Stimulated activated naive CD8-positive, alpha-beta T cell treated with anti-CD3 and anti-CD28 coated beads, Interleukin-15, amount 100 ng/mL, for 72 hours (primary cell): ENCODE measurements around the gene CSRNP2.
"Not testable (repeated sequence)": the region's sequence is repeated elsewhere in the genome, so short reads cannot be mapped to it uniquely, and the experiment has no call there.

Source experiments
- ATAC-seq: fragments of 150-1000 bp; cut with Tn5 transposase; 2 replicates; pipeline ENCODE4 v1.10.0; 2021; ENCODE audit warnings: mild to moderate bottlenecking, moderate library complexity
- DNase-seq, 2 donors: peaks; one replicate each; pipeline ENCODE4 v3.0.0; 2021 to 2022
- H3K27ac Mint-ChIP-seq, 2 donors: one replicate each; pipeline ENCODE4 v1.8.0; 2022; ENCODE audit warnings: mild to moderate bottlenecking in 2 of 2, mixed read lengths in 2 of 2, moderate library complexity in 2 of 2
- H3K27me3 Mint-ChIP-seq: one replicate; pipeline ENCODE4 v1.8.0; 2022; ENCODE audit warnings: mixed read lengths
- H3K4me1 Mint-ChIP-seq: one replicate; pipeline ENCODE4 v1.8.0; 2022; ENCODE audit warnings: mild to moderate bottlenecking, mixed read lengths
- H3K4me3 Mint-ChIP-seq, 2 donors: one replicate each; pipeline ENCODE4 v1.8.0; 2022; ENCODE audit warnings: mild to moderate bottlenecking in 2 of 2, mixed read lengths in 2 of 2, moderate library complexity in 1 of 2
- H3K9me3 Mint-ChIP-seq, 2 donors: one replicate each; pipeline ENCODE4 v1.8.0; 2022; ENCODE audit warnings: mixed read lengths in 2 of 2

CSRNP2 gene

GRCh38 chr12:51086933-51087332 lies 3.5 kb upstream of the CSRNP2 start:
- no peak for DNase-seq
- Mint-ChIP-seq H3K27me3 (no peaks in the 10 kb centered on the region), H3K9me3 (no peaks in the 10 kb centered on the region)

DNA sequence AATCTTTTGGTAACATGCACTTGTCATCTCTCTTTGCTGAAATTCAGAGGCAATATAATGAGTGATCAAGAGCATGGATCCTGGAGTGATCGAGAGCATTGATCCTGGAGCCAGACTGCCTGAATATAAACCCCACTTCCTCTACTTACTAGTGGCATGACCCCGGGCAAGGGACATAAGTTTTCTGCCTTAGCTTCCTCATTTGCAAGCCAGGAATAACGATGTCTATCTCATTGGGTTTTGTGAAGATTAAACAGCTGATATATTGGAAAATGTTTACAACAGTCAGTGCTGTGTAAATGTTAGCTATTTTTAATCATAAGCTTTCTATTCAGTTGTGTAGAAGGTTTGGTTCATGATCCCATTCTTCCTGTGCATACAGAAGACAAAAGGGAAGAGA lies 2.4 kb upstream of the CSRNP2 start:
- no peak overlapping the region for H3K4me3 Mint-ChIP-seq
- no peak overlapping the region for H3K27ac Mint-ChIP-seq
- peaks cover 36% of the 10 kb centered on the region for H3K4me1 Mint-ChIP-seq
- ATAC-seq (no peak), DNase-seq (no peak)
- H3K27me3 Mint-ChIP-seq, result no peaks in the 10 kb centered on the region
- H3K9me3 Mint-ChIP-seq, result no peaks in the 10 kb centered on the region

More at GRCh38 chr12:51086933-51087332, 3.5 kb upstream of the CSRNP2 start:
- no peak for ATAC-seq
- no peak overlapping the region for H3K4me3 Mint-ChIP-seq
- H3K27ac Mint-ChIP-seq, result no peak overlapping the region
- peaks cover 30% of the 10 kb centered on the region for H3K4me1 Mint-ChIP-seq

DNA sequence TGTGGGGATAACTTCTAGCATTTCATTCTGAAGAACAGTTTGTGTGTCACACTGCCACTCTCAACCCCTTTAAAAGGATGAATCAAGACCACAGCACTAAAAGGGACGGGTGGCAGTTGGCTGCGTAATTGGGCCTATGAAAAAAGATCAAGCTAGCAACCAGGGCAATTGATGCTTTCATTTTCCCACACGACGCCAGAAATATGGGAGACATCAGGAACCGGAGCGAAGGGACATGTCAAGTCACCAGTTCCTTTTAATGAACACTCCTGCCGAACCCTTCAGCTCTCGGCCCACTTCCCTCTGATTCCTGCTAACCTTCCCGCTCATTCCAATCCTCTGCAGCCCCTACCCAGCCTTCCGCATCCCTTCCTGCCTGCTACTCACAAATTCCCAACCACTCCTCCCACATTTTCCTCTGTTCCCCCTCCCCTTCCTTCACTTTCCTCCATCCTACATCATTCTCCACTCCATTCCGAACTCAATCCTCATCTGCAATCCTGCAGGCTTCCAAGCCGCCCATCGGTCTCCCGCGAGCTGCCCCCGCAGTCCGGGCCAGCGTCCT lies 753 bp downstream of the CSRNP2 start:
- ATAC-seq, result no peak
- H3K4me1 Mint-ChIP-seq, result peaks cover 35% of the 10 kb centered on the region
- no peaks in the 10 kb centered on the region for H3K27me3 Mint-ChIP-seq
- H3K4me3 Mint-ChIP-seq, result peak overlapping the region; percentile 93 to 95
- H3K27ac Mint-ChIP-seq, result peak overlapping the region; percentile 95 to 98
- peak; percentile 13 to 23 for DNase-seq
- H3K9me3 Mint-ChIP-seq, result no peaks in the 10 kb centered on the region

DNA sequence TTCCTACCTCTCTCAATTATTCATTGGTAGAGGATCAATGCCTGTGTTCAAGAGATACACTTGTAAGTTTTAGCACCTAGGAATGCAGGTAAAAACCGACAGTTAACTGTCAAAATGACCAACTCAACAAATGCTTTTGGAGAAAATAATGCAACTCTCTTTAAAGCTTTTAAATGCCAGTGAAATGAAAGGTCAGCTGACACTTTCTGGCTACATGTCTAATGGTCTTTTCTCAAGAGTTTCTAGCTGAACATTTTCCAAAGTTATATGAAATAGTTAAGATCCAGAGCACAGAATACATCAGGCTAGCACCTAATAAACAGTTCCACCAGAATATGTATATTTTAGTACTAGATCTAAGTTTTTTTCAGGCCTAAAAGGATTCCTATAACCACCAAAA lies 2.0 kb downstream of the CSRNP2 start:
- Mint-ChIP-seq H3K4me1 (peaks cover 32% of the 10 kb centered on the region), H3K27ac (no peak overlapping the region), H3K4me3 (peak overlapping the region in 1 of 2 donors; percentile 4)

GRCh38 chr12:51080136-51080535 lies 3.3 kb downstream of the CSRNP2 start:
- Mint-ChIP-seq H3K27ac (no peak overlapping the region), H3K9me3 (no peaks in the 10 kb centered on the region), H3K4me3 (no peak overlapping the region), H3K4me1 (peaks cover 41% of the 10 kb centered on the region), H3K27me3 (no peaks in the 10 kb centered on the region)
- ATAC-seq (no peak), DNase-seq (no peak)

More for the DNA sequence above, 2.0 kb downstream of the CSRNP2 start:
- Mint-ChIP-seq H3K27me3 (no peaks in the 10 kb centered on the region), H3K9me3 (no peaks in the 10 kb centered on the region)
- ATAC-seq, result no peak
- DNase-seq, result no peak

GRCh38 chr12:51078866-51079265 lies 4.5 kb downstream of the CSRNP2 start:
- not testable (repeated sequence) for H3K27ac Mint-ChIP-seq, H3K9me3 Mint-ChIP-seq, DNase-seq, ATAC-seq, H3K4me3 Mint-ChIP-seq, H3K27me3 Mint-ChIP-seq
- peaks cover 40% of the 10 kb centered on the region for H3K4me1 Mint-ChIP-seq

DNA sequence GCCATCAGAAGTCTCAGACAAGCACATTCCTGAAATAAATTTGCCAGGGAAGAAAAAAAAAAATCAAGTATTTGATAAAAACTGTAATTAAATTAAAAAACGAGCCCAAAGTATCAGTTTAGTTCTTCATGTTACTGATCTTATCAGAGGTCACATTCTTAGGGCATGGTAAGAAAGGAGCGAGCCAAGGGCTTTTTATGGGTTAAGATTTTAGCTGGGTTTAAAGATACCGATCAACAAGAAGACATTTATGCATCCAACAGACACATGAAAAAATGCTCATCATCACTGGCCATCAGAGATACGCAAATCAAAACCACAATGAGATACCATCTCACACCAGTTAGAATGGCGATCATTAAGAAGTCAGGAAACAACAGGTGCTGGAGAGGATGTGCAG lies 5.0 kb downstream of the CSRNP2 start:
- H3K27me3 Mint-ChIP-seq, H3K9me3 Mint-ChIP-seq, DNase-seq, H3K27ac Mint-ChIP-seq, ATAC-seq, H3K4me3 Mint-ChIP-seq: not testable (repeated sequence)
- peaks cover 35% of the 10 kb centered on the region for H3K4me1 Mint-ChIP-seq

DNA sequence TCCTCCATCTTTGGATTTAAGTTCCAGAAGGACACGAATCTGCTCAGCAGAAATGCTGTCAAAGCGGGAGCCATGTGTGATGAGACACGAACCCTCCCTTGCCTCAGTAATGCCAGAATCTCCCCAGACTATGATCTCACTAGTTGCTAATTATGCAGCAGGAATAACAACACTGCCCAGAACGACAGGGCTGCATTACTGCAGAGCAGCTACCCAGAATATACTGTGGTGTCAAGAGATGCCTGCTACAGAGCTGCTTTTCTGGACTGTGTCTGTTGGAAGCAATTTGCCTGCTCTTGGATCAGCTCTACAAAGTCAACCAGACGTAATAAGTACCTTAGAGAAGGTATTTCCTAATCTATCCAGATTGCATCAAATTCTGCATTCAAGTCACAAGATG lies 5.5 kb downstream of the CSRNP2 start:
- Mint-ChIP-seq H3K27ac (no peak overlapping the region), H3K27me3 (no peaks in the 10 kb centered on the region), H3K9me3 (no peaks in the 10 kb centered on the region), H3K4me3 (no peak overlapping the region), H3K4me1 (peaks cover 33% of the 10 kb centered on the region)
- no peak for DNase-seq
- no peak for ATAC-seq

- Mint-ChIP-seq H3K4me1 (peaks cover 18% of the 10 kb centered on the region), H3K9me3 (no peaks in the 10 kb centered on the region), H3K27ac (no peak overlapping the region), H3K27me3 (no peaks in the 10 kb centered on the region), H3K4me3 (no peak overlapping the region)
- ATAC-seq (no peak), DNase-seq (no peak)
These were observed 7.0 kb downstream of the CSRNP2 start for GRCh38 chr12:51076236-51076930.

- H3K27me3 Mint-ChIP-seq, result no peaks in the 10 kb centered on the region
- H3K9me3 Mint-ChIP-seq, result no peaks in the 10 kb centered on the region
- H3K27ac Mint-ChIP-seq, result no peak overlapping the region
- H3K4me3 Mint-ChIP-seq, result no peak overlapping the region
- H3K4me1 Mint-ChIP-seq, result peaks cover 17% of the 10 kb centered on the region
- DNase-seq, result no peak
- ATAC-seq, result no peak
These were observed 8.0 kb downstream of the CSRNP2 start for GRCh38 chr12:51075390-51075789.

DNA sequence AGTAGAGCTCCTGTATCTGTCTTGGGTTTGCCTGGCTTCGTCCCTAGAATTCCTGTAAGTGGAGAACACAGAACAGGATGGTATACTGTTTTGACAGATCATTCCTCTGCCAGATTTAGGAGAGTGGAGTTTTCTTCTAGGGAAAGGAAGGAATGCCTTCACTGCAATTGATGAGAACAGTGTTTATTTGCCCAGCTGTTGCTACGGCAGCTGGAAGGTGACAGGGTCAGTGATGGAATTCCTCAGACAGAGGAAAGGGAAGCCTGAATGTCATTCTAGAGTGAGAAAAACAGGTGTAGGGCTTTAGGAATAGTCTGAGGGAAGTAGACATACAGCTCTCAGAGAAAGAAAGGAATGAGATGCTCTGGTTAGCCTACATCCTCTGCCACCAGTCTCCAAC lies 11.7 kb downstream of the CSRNP2 start:
- peaks cover 11% of the 10 kb centered on the region for H3K4me1 Mint-ChIP-seq
- no peaks in the 10 kb centered on the region for H3K9me3 Mint-ChIP-seq
- no peak overlapping the region for H3K27ac Mint-ChIP-seq
- no peaks in the 10 kb centered on the region for H3K27me3 Mint-ChIP-seq
- no peak overlapping the region for H3K4me3 Mint-ChIP-seq
- DNase-seq (no peak), ATAC-seq (no peak)

GRCh38 chr12:51070004-51070403 lies 13.4 kb downstream of the CSRNP2 start:
- no peak for DNase-seq
- H3K27me3 Mint-ChIP-seq, result no peaks in the 10 kb centered on the region
- H3K9me3 Mint-ChIP-seq, result no peaks in the 10 kb centered on the region
- no peak overlapping the region for H3K4me3 Mint-ChIP-seq
- H3K4me1 Mint-ChIP-seq, result no peaks in the 10 kb centered on the region
- peak overlapping the region; percentile 36 to 59 for H3K27ac Mint-ChIP-seq
- ATAC-seq, result no peak

GRCh38 chr12:51067771-51068170 lies 15.6 kb downstream of the CSRNP2 start:
- Mint-ChIP-seq H3K9me3 (no peaks in the 10 kb centered on the region), H3K27ac (peak overlapping the region in 1 of 2 donors; percentile 47), H3K4me1 (no peaks in the 10 kb centered on the region), H3K27me3 (no peaks in the 10 kb centered on the region), H3K4me3 (no peak overlapping the region)
- DNase-seq (no peak), ATAC-seq (no peak)

GRCh38 chr12:51067229-51067628 lies 16.2 kb downstream of the CSRNP2 start:
- no peak for ATAC-seq
- Mint-ChIP-seq H3K4me1 (no peaks in the 10 kb centered on the region), H3K27me3 (no peaks in the 10 kb centered on the region), H3K27ac (peak overlapping the region in 1 of 2 donors; percentile 74), H3K4me3 (no peak overlapping the region), H3K9me3 (no peaks in the 10 kb centered on the region)
- no peak for DNase-seq

DNA sequence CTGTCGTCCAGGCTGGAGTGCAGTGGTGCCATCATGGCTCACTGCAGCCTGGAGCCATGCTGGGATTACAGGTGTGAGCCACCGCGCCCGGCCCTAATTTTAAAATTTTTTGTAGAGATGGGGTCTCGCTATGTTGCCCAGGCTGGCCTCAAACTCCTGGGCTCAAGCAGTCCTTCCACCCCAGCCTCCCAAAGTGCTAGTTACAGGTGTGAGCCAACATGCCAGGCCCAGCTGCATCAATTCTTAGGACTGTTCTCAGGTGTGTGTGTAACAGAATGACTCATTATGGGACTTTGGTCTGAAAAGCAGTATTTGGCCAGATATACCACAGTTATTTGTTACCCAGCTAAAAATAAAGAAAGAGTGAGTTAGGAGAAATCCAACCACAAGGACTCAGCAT lies 17.9 kb downstream of the CSRNP2 start:
- DNase-seq (no peak), ATAC-seq (no peak)
- Mint-ChIP-seq H3K4me3 (no peak overlapping the region), H3K27ac (peak overlapping the region in 1 of 2 donors; percentile 19), H3K4me1 (no peaks in the 10 kb centered on the region), H3K27me3 (no peaks in the 10 kb centered on the region), H3K9me3 (no peaks in the 10 kb centered on the region)

GRCh38 chr12:51062631-51063397 lies 20.6 kb downstream of the CSRNP2 start:
- no peak for ATAC-seq
- no peak overlapping the region for H3K4me3 Mint-ChIP-seq

More at GRCh38 chr12:51062631-51063397, 20.6 kb downstream of the CSRNP2 start:
- Mint-ChIP-seq H3K27me3 (no peaks in the 10 kb centered on the region), H3K4me1 (peaks cover 5% of the 10 kb centered on the region), H3K27ac (peak overlapping the region; percentile 24 to 52), H3K9me3 (no peaks in the 10 kb centered on the region)
- no peak for DNase-seq
